Measurements from ENCODE around the gene YPEL1. TPM values are rescaled to one million over a fixed set of nuclear protein-coding genes. Genes with fewer than 3 reads are reported as not detected.

YPEL1 gene
- total and polyA plus RNA-seq, 2 of the 13 experiments (the other 11 are each of a cell fraction or from before 2014, with no cell fraction given), result 0.33 to 2.5 TPM

GRCh38 chr22:21713428-21714058 lies 22.1 kb downstream of the YPEL1 start:
- Histone ChIP-seq H3K4me3 (replicated peaks in 1 of 3; ENCODE audit: insufficient read depth in 1 of 3, low read depth in 2 of 3, low read length in 3 of 3) (no peak overlapping the region), H4K20me1 (ENCODE audit: insufficient read depth, low read length) (no peaks in the 10 kb centered on the region), H2AFZ (ENCODE audit: low read length) (no peak overlapping the region), H3K4me1 (ENCODE audit: insufficient read depth, low read length) (peaks cover 38% of the 10 kb centered on the region), H3K27ac (ENCODE audit: extremely low read length, insufficient read depth, low read length) (no peak overlapping the region), H3K27me3 (ENCODE audit: control insufficient read depth in 1 of 2, insufficient read depth in 2 of 2, low read length in 2 of 2) (peaks cover 2 to 20% of the 10 kb centered on the region in 2 experiments; a peak in 3 of 5 replicates), H3K4me2 (ENCODE audit: low read depth, low read length) (peak overlapping the region; percentile 74), H3K36me3 (replicated peaks in 1 of 2; ENCODE audit: control insufficient read depth in 1 of 2, insufficient read depth in 2 of 2, low read length in 2 of 2) (no peaks in the 10 kb centered on the region), H3K79me2 (ENCODE audit: insufficient read depth, low read length) (no peaks in the 10 kb centered on the region), H3K9ac (ENCODE audit: insufficient read depth, low read depth, low read length) (no peak overlapping the region), H3K9me3 (ENCODE audit: low read length) (no peaks in the 10 kb centered on the region)
- in situ Hi-C loops (cut with HindIII; ENCODE audit: extremely low pct_ligation_motif_present, low pct_unique_long_range_greater_than_20kb) (loop anchor here (5.0 to 10.0 kb wide), 2 partner anchors 49 to 234 kb away; partner anchors contain the start of gene PPIL2), intact Hi-C loops (cut with micrococcal nuclease; ENCODE audit: unreplicated experiment) (loop anchor here (1.0 to 2.0 kb wide), 2 partner anchors 225 to 239 kb away; partner anchors contain the start of gene PPM1F)
- ChIA-PET POLR2A (no interaction called here), CTCF (ENCODE audit: low intra/inter-chr PET ratio, low total read pairs) (interaction anchor here (1.7 to 2.9 kb wide), 3 partner anchors 13 to 239 kb away, joined by 5 to 15 read pairs (median 15); partner anchors contain the start of gene PPM1F)
- no TSS peak for BruUV-seq (replicated peaks)
- FAIRE-seq, result no peak
- DNase-seq (ENCODE audit: low spot score), result no peak
- 59% methylated on average over 8 of the region's 9 CpGs for WGBS (ENCODE audit: low lambda C conversion rate)
- no peak for ATAC-seq
- TF ChIP-seq CHCHD3 (CRISPR knock-in tag; IDR thresholded peaks at IDR 0.05), result no peak
- no peak for TF ChIP-seq MTERF4 (CRISPR knock-in tag; IDR thresholded peaks at IDR 0.05)
- peak; percentile 1 for TF ChIP-seq YY1 (IDR thresholded peaks at IDR 0.05; ENCODE audit: insufficient read depth, insufficient replicate concordance, low read depth, low read length)

GRCh38 chr22:21712751-21713427 lies 22.7 kb downstream of the YPEL1 start:
- peak overlapping the region; percentile 74 for H3K4me2 ChIP-seq (ENCODE audit: low read depth, low read length)
- H3K27me3 ChIP-seq (ENCODE audit: control insufficient read depth in 1 of 2, insufficient read depth in 2 of 2, low read length in 2 of 2), result peaks cover 2 to 20% of the 10 kb centered on the region in 2 experiments; a peak in 3 of 5 replicates
- ATAC-seq (peak; percentile 92), FAIRE-seq (peak; percentile 93), DNase-seq (ENCODE audit: low spot score) (peak; percentile 77)
- H2AFZ ChIP-seq (ENCODE audit: low read length), result no peak overlapping the region
- H4K20me1 ChIP-seq (ENCODE audit: insufficient read depth, low read length), result no peaks in the 10 kb centered on the region
- intact Hi-C loops (cut with micrococcal nuclease; ENCODE audit: unreplicated experiment) (loop anchor here (1.0 to 2.0 kb wide), 2 partner anchors 225 to 240 kb away; partner anchors contain the start of gene PPM1F), in situ Hi-C loops (cut with HindIII; ENCODE audit: extremely low pct_ligation_motif_present, low pct_unique_long_range_greater_than_20kb) (loop anchor here (5.0 to 10.0 kb wide), 2 partner anchors 48 to 234 kb away; partner anchors contain the start of gene PPIL2)
- no peaks in the 10 kb centered on the region for H3K9me3 ChIP-seq (ENCODE audit: low read length)
- no TSS peak for BruUV-seq (replicated peaks)
- CTCF ChIA-PET (ENCODE audit: low intra/inter-chr PET ratio, low total read pairs), result interaction anchor here (1.7 to 2.9 kb wide), 3 partner anchors 14 to 239 kb away, joined by 5 to 15 read pairs (median 15); partner anchors contain the start of gene PPM1F
- H3K4me1 ChIP-seq (ENCODE audit: insufficient read depth, low read length), result peaks cover 42% of the 10 kb centered on the region
- POLR2A ChIA-PET, result no interaction called here
- H3K79me2 ChIP-seq (ENCODE audit: insufficient read depth, low read length), result no peaks in the 10 kb centered on the region
- H3K36me3 ChIP-seq (replicated peaks in 1 of 2; ENCODE audit: control insufficient read depth in 1 of 2, insufficient read depth in 2 of 2, low read length in 2 of 2), result no peaks in the 10 kb centered on the region
- peak overlapping the region in 1 of 3 experiments; percentile 26; a peak in 1 of 6 replicates for H3K4me3 ChIP-seq (replicated peaks in 1 of 3; ENCODE audit: insufficient read depth in 1 of 3, low read depth in 2 of 3, low read length in 3 of 3)
- H3K27ac ChIP-seq (ENCODE audit: extremely low read length, insufficient read depth, low read length), result no peak overlapping the region
- WGBS (ENCODE audit: low lambda C conversion rate), result 2% methylated on average over 14 of the region's 14 CpGs
- no peak overlapping the region for H3K9ac ChIP-seq (ENCODE audit: insufficient read depth, low read depth, low read length)
- TF ChIP-seq ZNF788 (CRISPR knock-in tag; IDR thresholded peaks at IDR 0.05; ENCODE audit: borderline replicate concordance) (peak; percentile 23; the same call in 1 of the 2 replicates), ZNF777 (CRISPR knock-in tag; IDR thresholded peaks at IDR 0.05) (no peak), CTCF (CRISPR knock-in tag; IDR thresholded peaks at IDR 0.05) (peak; percentile 85), TEAD3 (CRISPR knock-in tag; optimal IDR thresholded peaks at IDR 0.05; ENCODE audit: borderline replicate concordance) (peak; percentile 24), MEIS1 (CRISPR knock-in tag; IDR thresholded peaks at IDR 0.05; ENCODE audit: borderline replicate concordance) (0 out of 2 replicates have a peak, but pooled peaks have one; percentile 25), HMGXB4 (CRISPR knock-in tag; IDR thresholded peaks at IDR 0.05; ENCODE audit: borderline replicate concordance in 1 of 2, low read depth in 1 of 2) (peak in 1 of 2 experiments; percentile 79; a peak in 2 of 4 replicates)

Data from HepG2 (cell line).